Rectal smooth muscle tissue (tissue), 1 donor: Measurements from ENCODE around the gene PRMT2.
A peak's percentile ranks its signal among the peaks of the same experiment; 100 is the strongest.

ENCODE experiments used
- H3K27ac ChIP-seq: one replicate; pipeline ENCODE4 v1.7.0; 2013; ENCODE audit warnings: low read depth, low read length, inconsistent platforms
- H3K27me3 ChIP-seq: one replicate; pipeline ENCODE4 v1.7.0; 2013; ENCODE audit warnings: low read length; ENCODE audit not compliant: control insufficient read depth, insufficient read depth
- H3K36me3 ChIP-seq: one replicate; pipeline ENCODE4 v1.7.0; 2013; ENCODE audit warnings: low read length; ENCODE audit not compliant: control insufficient read depth, insufficient read depth
- H3K4me1 ChIP-seq: one replicate; pipeline ENCODE4 v1.7.0; 2013; ENCODE audit warnings: low read length; ENCODE audit not compliant: control insufficient read depth, insufficient read depth
- H3K4me3 ChIP-seq: one replicate; pipeline ENCODE4 v1.7.0; 2013; ENCODE audit warnings: low read length
- H3K9ac ChIP-seq: one replicate; pipeline ENCODE4 v1.7.0; 2013; ENCODE audit warnings: low read length

Gene PRMT2

DNA sequence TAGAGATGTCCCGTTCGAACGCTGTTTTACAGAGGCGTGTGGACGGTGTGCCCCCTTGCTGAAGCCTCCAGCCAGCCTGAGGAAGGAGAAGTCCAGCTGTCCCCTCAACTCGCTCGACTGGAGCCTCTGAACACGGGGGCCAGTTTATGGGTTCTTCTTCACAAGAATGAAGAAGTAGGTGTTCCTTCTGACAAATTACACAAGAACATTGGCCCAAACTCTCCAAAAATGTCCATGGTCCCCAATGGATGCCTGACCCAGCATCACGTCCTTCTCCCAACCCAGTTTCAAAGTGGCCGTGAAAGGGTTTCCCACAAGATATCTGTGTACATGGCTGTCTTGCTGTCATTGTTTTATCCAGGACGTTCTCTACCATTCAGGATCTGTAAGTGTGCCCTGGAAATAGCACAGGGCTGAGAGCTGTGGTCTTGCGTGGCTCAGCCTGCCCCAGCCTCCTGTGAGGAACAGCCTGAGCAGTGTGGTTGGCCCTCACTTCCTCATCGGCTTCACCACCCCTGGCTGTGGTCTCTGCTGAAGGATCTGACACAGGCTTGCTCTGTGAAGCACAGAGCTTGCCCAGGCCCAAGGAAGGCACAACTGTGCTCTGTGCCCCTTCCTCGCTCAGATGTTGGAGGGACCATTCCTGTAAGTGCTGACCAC lies 29.6 kb upstream of the PRMT2 start:
- Histone ChIP-seq H3K27ac (no peak overlapping the region), H3K4me1 (no peaks in the 10 kb centered on the region), H3K9ac (no peak overlapping the region), H3K27me3 (no peaks in the 10 kb centered on the region), H3K36me3 (no peaks in the 10 kb centered on the region), H3K4me3 (no peak overlapping the region)

DNA sequence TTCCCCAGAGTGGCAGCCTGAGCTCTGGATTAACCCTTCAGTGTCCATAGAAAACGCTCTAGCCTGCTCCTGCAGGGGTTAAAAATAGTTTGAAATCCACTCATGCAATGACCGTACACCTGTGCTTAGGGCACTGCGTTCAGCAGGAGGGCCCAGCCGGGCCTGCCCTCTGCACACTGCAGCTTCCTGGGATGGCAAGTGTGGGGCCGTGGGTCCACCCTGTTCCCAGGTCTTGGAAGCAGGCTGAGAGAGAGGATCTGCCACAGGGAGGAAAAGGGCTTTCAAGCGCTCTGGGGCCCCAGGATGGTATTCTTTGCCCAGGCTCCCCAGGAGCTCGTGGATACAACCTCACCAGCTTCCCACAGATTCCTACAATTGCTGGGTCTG lies 29.1 kb upstream of the PRMT2 start:
- H3K27ac ChIP-seq: no peak overlapping the region
- H3K4me3 ChIP-seq: no peak overlapping the region

DNA sequence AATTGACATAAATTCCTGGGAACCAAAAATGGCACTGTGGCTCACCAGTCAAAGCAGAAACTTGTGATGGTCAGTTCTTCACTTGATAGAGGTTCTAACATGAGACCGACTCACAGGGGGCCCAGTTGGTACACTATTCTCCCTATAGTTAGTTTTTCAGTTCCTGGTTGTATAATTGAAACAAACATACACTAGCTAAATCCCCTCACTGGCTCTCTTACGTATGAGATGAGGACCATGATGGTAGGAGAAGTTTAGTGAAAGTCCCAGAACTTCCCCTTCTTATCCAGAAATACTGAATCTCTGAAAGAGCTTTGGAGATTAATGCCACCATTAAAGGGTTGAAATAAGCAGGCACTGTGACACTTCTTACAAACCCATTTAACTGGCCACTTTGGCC lies 27.8 kb upstream of the PRMT2 start:
- H3K4me3 ChIP-seq: no peak overlapping the region
- H3K27ac ChIP-seq: no peak overlapping the region
- no peak overlapping the region for H3K9ac ChIP-seq
- no peaks in the 10 kb centered on the region for H3K4me1 ChIP-seq
- no peaks in the 10 kb centered on the region for H3K36me3 ChIP-seq
- H3K27me3 ChIP-seq: no peaks in the 10 kb centered on the region

More for the DNA sequence above, 29.1 kb upstream of the PRMT2 start:
- Histone ChIP-seq H3K27me3 (no peaks in the 10 kb centered on the region), H3K36me3 (no peaks in the 10 kb centered on the region), H3K9ac (no peak overlapping the region), H3K4me1 (no peaks in the 10 kb centered on the region)

DNA sequence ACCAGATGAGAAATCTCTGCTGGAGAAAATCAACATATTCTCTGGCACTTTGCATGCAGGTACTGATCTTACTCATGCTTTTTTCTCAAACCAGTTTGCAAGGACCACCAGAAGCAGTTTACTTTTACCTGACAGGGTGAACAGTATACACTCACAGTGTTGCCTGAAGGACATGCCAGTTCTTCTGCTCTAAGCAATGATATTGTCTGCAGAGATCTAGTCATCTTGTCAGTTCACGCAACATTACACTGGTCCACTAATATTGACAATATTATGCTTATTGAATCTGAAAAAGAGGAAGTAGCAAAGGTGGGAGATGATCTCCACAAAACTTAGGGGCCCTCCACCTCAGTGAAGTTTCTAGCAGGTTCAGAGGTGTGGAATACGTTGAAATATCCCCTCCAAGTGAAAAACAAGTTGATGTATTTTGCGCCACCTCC lies 26.8 kb upstream of the PRMT2 start:
- Histone ChIP-seq H3K27me3 (no peaks in the 10 kb centered on the region), H3K36me3 (no peaks in the 10 kb centered on the region), H3K27ac (no peak overlapping the region), H3K4me3 (no peak overlapping the region), H3K9ac (no peak overlapping the region), H3K4me1 (no peaks in the 10 kb centered on the region)

DNA sequence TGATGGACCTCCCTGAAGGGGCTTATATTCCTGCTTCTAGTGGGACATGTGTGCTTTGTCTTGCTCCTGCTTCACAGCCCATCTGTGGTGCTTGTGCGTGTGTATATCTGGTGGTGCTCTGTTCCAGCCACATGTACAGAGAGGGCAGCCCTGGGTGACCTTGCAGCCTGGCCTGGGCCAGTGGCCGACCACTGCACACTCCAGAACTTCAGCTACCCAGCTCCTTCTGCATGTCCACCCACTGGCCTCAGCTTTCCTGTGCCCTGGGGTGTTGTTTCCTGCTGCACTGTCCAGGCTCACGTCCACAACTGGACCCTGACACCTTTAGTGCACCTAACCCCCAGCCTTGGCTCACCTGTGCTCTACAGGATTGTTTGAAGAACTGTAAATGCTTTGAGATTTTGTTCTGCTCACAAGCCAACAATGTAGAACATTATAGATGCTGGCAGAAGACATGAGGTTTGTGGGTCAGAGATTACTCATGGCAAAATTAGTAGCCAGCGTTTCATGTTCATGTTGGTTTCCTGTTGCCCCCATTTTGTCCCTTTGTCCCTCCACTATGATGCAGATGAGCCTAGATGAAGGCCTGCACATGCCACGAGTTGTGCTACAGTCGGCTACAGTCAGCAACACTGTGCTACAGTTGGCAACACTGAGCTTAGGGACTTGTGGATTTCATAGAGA lies 25.3 kb upstream of the PRMT2 start:
- no peaks in the 10 kb centered on the region for H3K4me1 ChIP-seq
- H3K4me3 ChIP-seq: no peak overlapping the region
- H3K27ac ChIP-seq: no peak overlapping the region
- H3K9ac ChIP-seq: no peak overlapping the region
- no peaks in the 10 kb centered on the region for H3K27me3 ChIP-seq
- H3K36me3 ChIP-seq: no peaks in the 10 kb centered on the region

DNA sequence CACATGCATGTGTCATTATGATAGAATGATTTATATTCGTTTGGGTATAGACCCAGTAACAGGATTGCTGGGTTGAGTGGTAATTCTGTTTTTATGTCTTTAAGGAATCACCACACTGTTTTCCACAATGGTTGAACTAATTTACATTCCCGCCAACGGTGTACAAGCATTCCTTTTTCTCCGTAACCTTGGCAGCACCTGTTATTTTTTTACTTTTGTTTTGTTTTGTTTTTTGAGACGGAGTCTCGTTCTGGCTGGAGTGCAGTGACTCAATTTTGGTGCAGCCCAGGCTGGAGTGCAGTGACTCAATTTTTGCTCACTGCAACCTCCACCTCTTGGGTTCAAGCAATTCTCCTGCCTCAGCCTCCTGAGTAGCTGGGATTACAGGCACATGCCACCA lies 22.1 kb upstream of the PRMT2 start:
- H3K36me3 ChIP-seq: no peaks in the 10 kb centered on the region
- no peak overlapping the region for H3K9ac ChIP-seq
- H3K27ac ChIP-seq: no peak overlapping the region

DNA sequence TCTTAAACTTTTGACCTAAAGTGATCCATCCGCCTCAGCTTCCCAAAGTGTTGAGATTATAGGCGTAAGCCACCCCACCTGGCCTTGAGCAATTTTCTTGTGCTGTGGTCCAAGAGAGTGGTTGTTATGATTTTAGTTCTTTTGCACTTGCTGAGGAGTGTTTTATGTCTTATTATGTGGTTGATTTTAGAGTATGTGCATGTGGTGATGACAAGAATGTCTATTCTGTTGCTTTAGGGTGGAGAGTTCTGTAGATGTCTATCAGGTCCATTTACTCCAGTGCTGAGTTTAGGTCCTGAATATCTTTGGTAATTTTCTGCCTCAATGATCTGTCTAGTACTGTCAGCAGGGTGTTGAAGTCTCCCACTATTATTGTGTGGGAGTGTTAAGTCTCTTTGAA lies 19.4 kb upstream of the PRMT2 start:
- Histone ChIP-seq H3K4me1 (no peaks in the 10 kb centered on the region), H3K9ac (no peak overlapping the region), H3K36me3 (no peaks in the 10 kb centered on the region), H3K27ac (no peak overlapping the region), H3K4me3 (no peak overlapping the region), H3K27me3 (no peaks in the 10 kb centered on the region)

More for the DNA sequence above, 22.1 kb upstream of the PRMT2 start:
- no peaks in the 10 kb centered on the region for H3K27me3 ChIP-seq
- H3K4me1 ChIP-seq: no peaks in the 10 kb centered on the region
- H3K4me3 ChIP-seq: no peak overlapping the region

DNA sequence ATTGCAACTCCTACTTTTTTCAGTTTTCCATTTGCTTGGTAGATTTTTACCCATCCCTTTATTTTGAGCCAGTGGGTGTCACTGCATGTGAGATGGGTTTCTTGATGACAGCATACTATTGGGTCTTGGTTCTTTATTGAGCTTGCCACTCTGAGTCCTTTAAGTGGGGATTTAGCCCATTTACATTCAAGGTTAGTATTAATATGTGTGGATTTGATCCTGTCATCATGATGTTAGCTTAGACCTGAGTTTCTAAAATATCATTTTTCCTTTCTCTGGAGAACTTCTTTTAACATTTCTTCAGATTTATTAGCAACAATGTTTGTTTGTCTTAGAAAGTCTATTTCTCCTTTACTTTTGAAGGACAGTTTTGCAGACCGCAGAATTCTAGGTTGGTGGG lies 18.8 kb upstream of the PRMT2 start:
- Histone ChIP-seq H3K4me3 (no peak overlapping the region), H3K4me1 (no peaks in the 10 kb centered on the region), H3K27me3 (no peaks in the 10 kb centered on the region), H3K9ac (no peak overlapping the region), H3K36me3 (no peaks in the 10 kb centered on the region), H3K27ac (no peak overlapping the region)

DNA sequence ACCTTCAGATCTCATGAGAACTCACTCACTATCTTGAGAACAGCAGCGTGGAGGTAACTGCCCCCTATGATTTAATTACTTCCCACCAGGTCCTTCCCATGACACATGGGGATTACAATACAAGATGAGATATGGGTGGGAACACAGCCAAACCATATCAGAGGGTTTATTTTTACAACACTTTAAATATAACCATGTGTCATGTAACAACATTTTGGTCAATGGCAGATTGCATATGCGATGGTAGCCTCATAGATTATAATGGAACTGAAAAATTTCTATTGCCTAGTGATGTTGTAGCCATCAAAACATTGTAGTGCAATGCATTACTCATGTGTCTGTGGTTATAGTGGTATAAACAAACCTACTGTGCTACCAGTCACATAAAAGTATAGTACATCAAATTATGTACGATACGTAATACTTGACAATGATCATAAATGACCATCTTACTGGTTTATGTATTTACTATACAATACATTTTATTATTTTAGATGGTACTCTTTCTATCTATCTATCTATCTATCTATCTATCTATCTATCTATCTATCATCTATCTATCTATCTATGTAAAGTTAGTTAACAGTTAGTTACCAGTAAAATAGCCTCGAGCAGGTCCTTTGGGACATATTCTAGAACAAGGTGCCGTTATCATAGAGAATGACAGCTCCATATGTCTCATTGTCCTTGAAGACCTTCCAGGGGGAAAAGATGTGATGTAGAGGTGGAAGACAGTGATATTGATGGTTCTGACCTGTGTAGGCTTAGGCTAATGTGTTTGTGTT lies 18.0 kb upstream of the PRMT2 start:
- H3K4me3 ChIP-seq: no peak overlapping the region
- no peak overlapping the region for H3K27ac ChIP-seq
- no peaks in the 10 kb centered on the region for H3K27me3 ChIP-seq
- no peak overlapping the region for H3K9ac ChIP-seq
- no peaks in the 10 kb centered on the region for H3K4me1 ChIP-seq
- no peaks in the 10 kb centered on the region for H3K36me3 ChIP-seq

DNA sequence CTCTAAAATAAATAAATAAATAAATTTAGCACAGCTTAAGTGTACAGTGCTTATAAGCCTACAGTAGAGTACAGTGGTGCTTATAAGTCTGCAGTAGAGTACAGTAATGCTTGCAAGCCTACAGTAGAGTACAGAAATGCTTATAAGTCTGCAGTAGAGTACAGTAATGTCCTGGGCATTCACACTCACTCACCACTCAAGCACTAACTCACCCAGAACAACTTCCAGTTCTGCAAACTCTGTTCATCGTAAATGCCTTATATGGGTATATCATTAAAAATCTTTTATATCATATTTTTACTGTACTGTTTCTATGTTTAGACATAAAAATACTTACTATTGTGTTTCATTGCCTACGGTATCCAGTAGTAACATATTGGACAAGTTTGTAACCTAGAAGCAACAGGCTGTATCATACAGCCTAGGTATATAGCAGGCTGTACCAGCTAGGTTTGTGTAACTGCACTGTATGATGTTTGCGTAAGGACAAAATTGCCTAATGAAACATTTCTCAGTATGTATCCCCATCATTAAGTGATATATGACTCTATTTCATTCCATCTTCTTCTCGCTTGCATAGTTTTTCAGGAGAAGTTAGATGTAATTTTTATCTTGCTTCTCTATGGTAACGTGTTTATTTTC lies 16.6 kb upstream of the PRMT2 start:
- Histone ChIP-seq H3K27me3 (no peaks in the 10 kb centered on the region), H3K4me3 (no peak overlapping the region), H3K9ac (no peak overlapping the region), H3K36me3 (no peaks in the 10 kb centered on the region), H3K4me1 (no peaks in the 10 kb centered on the region), H3K27ac (no peak overlapping the region)

DNA sequence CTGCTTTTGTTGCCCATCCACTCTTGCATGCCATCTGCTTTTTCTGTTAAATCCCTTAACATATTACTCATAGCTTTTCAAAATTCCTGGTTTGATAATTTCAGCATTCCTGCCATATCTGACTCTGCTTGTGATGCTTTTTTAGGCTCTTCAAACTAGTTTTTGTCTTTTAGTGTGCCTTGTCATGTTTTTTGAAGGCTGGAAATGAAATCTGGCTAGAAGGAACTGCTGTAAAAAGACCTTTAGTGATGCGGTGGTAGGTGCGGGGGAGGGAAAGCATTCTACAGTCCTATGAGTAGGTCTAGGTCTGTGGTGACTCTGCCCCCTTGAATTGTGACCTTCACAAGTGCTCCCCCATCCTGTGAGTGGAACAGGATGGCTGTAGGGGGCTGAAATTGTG lies 15.6 kb upstream of the PRMT2 start:
- Histone ChIP-seq H3K27me3 (no peaks in the 10 kb centered on the region), H3K27ac (no peak overlapping the region), H3K36me3 (no peaks in the 10 kb centered on the region), H3K4me1 (no peaks in the 10 kb centered on the region), H3K9ac (no peak overlapping the region), H3K4me3 (no peak overlapping the region)

DNA sequence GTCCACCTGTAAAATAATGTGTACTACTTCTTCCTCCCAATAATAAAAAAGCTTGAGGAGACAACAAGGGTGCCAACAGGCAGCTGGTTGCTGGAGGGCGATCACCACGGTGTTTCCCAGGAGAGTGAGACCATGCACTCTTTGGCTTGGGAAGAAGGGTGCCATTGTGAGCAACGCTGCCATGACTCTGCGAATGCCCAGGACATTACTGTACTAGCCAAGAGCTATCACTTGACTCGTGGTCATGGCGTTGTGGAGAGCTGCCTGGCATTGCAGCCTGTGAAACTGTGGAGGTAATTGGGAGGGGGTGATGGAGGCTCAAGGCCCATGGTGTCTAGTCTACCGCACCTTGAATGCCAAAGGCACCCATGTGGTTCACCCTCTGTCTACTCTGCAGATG lies 14.6 kb upstream of the PRMT2 start:
- H3K27ac ChIP-seq: peak overlapping the region; percentile 21
- no peaks in the 10 kb centered on the region for H3K4me1 ChIP-seq
- H3K9ac ChIP-seq: no peak overlapping the region
- H3K36me3 ChIP-seq: no peaks in the 10 kb centered on the region
- H3K27me3 ChIP-seq: no peaks in the 10 kb centered on the region
- H3K4me3 ChIP-seq: no peak overlapping the region
